ENCODE results near the gene ABCC12.

ABCC12 gene

GRCh38 chr16:48165961-48166578 lies 10.3 kb upstream of the ABCC12 start:
- no peak for DNase-seq (ENCODE audit: low read depth in 2 of 2)

DNA sequence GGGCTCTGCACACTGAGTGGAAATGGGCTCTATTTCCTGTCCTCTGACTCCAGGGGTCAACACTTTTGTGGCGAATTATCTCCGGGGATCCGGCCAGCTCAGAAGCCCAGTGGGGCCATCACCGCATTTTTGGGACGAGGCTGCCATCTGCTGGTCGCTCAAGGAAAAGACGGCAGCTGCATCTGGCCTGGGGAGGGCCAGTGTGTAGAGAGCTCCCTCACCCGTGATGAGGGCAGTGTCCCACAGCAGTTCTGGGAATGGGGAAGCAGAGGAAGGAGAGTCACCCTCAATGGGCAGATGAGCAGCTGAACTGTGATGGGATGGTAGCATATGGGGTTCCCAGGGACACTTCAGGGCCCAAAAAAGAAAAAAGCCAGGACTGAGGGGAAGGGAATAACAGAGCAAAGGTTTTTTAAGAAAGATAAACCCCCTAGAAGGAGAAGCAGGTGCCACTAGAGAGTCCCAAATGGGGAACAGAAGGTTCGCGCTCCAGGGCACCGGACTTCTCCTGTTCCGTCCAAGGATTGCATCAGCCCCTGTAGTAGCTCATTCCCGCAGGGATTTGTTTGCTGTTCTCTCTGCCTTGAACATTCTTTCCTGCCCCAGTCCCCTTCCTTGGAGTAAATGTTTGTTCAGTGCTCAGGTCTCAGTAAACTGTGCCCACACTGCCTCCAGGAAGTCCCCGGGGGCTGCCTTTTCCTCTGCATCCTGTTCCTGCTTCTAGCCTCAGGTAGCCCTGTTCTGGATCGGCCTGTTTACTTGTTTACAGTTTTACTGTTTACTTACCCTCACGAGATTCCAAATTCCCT lies 9.3 kb upstream of the ABCC12 start:
- peak; percentile 30 to 45 for DNase-seq (ENCODE audit: low read depth in 2 of 2)

- DNase-seq (ENCODE audit: low read depth in 2 of 2): no peak
These were observed 7.1 kb upstream of the ABCC12 start for GRCh38 chr16:48162839-48163410.

GRCh38 chr16:48161906-48162305 lies 6.1 kb upstream of the ABCC12 start:
- DNase-seq (ENCODE audit: low read depth in 2 of 2): no peak

GRCh38 chr16:48160575-48160974 lies 4.8 kb upstream of the ABCC12 start:
- DNase-seq (ENCODE audit: low read depth in 2 of 2): no peak

DNA sequence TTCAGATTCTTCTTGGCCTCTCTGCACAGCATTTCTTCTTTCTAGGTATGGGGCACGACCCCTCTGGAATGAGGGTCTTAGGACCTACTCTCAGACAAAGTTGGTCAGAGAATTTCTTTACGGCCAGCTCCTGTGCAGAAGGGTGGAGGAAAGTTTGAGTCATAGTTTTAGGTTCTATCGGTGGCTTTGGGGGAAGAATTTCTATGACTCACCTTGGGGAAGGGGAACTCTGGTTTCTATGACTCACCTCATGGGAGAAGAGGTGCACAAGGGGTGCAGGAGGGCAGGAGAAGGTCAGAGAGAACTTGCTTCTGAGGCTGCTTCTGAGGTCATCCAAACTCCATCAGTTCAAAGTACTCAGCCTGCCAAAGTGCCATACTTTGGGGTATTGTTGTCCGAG lies 2.5 kb upstream of the ABCC12 start:
- DNase-seq (ENCODE audit: low read depth in 2 of 2): no peak

GRCh38 chr16:48157794-48158193 lies 2.0 kb upstream of the ABCC12 start:
- no peak for DNase-seq (ENCODE audit: low read depth in 2 of 2)

DNA sequence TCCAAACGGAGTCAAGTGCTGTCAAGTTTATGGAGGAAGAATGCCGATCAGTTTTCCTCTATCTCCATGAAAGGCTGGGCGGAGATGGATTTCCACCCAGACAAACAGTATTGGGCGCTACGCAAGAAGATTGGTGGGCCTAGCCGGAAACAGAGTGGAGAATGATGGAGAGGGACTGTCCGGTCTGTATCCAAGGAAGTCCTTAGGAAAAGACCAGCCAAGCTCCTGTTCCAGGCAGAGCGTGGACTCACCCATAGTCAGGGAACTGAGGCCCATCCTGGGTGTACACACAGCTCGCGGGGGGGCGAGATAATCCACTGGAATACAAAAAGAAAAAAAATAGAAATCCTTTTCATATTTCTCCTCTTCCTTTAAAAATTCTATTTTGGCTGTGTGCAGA lies 1.5 kb upstream of the ABCC12 start:
- no peak for DNase-seq (ENCODE audit: low read depth in 2 of 2)

- DNase-seq (ENCODE audit: low read depth in 2 of 2): peak; percentile 47 to 63
These were observed 1.0 kb upstream of the ABCC12 start for GRCh38 chr16:48156790-48157209.

- no peak for DNase-seq (ENCODE audit: low read depth in 2 of 2)
These were observed 2.0 kb downstream of the ABCC12 start for GRCh38 chr16:48153774-48154173.

DNA sequence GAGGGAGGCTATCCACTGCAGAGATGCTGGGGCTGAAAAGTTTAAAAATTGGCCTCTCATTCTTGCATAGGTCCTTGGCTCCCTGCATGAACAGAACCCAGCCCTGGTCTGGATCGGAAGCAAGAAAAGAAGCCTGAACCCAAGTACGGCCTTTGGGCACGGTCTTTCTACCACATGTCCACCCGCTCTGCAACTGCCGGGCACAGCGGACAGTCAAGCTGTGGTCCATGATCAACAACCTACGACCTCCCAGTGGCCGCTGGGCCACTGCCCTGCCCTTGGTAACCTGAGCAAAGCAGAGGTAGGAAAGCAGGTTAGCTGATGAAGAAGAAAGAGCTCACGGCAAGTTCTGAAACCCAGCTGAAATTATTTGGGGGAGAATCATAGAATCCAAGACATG lies 3.6 kb downstream of the ABCC12 start:
- no peak for DNase-seq (ENCODE audit: low read depth in 2 of 2)

GRCh38 chr16:48150707-48151106 lies 5.1 kb downstream of the ABCC12 start:
- DNase-seq (ENCODE audit: low read depth in 2 of 2): no peak

DNA sequence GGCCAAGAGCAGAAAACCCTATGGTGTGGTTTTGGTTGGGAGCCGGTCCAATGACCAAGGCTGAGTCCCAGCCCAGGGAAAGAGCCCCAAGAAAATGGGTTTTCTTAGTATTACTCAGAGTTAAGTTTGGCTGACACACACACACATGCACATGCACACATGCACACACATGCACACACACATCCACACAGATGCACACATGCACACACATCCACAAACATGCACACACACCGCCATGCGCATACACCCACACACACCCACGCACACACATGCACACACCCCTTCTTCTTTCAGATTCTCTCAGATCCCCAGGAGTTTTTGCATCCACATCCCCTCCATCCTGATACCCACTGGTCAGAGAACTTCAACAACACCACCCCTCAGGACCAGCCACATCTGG lies 9.1 kb downstream of the ABCC12 start:
- DNase-seq (ENCODE audit: low read depth in 2 of 2): no peak

GRCh38 chr16:48146131-48146530 lies 9.7 kb downstream of the ABCC12 start:
- DNase-seq (ENCODE audit: low read depth in 2 of 2): no peak

GRCh38 chr16:48143812-48144368 lies 11.9 kb downstream of the ABCC12 start:
- no peak for DNase-seq (ENCODE audit: low read depth in 2 of 2)

DNA sequence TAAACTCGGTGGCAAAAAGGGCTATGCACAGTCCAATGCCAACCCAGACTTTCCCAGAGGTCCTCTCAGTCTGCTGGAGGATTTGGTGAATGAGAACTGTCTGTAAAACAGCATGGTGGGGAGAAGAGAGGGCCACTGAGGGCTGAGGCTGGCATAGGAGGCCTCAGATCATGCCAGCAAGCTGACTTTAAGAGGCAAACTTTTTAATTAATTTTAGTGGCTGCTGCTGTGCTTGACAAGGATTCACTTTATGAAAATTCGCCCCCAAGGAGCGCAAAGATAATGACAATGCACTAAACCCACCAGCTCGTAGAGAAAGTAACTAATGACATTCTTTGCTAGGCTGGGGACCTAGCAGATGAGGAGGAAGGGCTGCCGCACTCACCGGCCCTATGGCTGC lies 15.0 kb downstream of the ABCC12 start:
- no peak for DNase-seq (ENCODE audit: low read depth in 2 of 2)

- no peak for DNase-seq (ENCODE audit: low read depth in 2 of 2)
These were observed 16.3 kb downstream of the ABCC12 start for GRCh38 chr16:48139517-48139916.

DNA sequence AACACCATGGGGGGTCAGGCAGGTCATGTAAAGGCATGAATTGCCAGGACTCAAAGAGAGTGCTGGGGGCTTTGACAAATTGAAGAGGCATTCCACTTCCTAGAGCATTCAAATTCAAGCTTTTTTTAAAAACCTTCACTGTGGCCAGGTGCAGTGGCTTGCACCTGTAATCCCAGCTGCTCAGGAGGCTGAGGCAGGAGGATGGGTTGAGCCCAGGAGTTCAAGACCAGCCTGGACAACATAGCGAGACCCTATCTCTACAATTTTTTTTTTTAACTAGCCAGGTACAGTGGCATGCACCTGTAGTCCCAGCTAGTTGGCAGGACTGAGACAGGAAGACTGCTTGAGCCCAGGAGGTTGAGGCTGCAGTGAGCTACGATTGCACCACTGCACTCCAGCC lies 17.2 kb downstream of the ABCC12 start:
- DNase-seq (ENCODE audit: low read depth in 2 of 2): no peak

DNA sequence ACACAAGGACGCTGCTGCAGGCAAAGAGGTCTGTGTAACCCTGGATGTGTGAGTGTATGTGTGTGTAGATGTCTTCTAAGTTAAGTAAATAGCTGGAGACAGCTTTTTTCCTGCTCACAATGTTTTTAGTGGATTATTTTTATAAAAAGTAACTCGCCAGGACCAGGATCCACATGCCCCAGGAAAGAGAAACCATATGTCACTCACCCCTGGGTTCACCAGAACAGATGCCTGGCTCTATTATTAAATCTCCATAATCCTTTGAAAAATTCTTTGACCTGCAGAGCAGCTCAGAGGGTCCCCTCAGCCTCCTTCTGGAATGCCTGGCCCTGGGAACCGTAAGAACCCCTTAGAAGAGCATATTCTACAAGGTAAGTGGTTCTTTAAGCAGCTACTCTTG lies 18.0 kb downstream of the ABCC12 start:
- no peak for DNase-seq (ENCODE audit: low read depth in 2 of 2)

DNA sequence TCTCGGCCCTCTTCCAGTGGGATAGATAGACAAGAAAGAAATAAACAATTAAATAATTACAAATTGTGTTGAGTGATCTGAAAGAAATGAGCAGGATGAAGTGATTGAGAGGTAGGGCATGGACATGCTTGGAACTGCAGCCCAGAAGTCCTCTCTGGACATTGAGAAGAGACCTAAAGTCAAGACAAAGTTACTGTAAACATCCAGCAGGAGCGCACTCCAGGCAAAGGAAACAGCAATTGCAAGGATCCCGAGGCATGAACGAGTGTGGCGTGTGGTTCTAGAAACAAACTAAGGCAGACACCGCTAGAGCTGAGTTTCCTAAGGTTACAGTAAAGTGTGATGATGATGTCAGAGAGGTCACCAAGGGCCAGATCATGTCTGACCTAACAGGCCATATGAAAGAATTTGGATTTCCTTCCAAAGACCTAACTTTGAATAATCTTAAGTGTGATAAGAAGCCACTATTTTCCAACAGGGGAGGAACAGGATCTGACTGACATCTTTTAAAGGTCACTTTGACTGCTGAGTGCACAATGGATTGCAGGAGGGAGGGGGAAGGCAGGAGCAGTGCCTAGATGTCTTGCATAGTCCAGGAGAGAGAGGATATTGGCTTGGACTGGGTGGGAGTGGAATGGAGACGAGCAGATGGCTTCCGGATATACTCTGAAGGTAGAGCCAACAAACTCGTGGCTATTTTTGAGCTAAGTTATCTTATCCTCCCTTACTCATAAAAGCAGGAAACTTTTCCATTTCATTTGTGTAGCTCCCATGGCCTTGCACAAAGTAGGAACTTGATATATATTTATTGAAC lies 19.0 kb downstream of the ABCC12 start:
- DNase-seq (ENCODE audit: low read depth in 2 of 2): no peak

DNA sequence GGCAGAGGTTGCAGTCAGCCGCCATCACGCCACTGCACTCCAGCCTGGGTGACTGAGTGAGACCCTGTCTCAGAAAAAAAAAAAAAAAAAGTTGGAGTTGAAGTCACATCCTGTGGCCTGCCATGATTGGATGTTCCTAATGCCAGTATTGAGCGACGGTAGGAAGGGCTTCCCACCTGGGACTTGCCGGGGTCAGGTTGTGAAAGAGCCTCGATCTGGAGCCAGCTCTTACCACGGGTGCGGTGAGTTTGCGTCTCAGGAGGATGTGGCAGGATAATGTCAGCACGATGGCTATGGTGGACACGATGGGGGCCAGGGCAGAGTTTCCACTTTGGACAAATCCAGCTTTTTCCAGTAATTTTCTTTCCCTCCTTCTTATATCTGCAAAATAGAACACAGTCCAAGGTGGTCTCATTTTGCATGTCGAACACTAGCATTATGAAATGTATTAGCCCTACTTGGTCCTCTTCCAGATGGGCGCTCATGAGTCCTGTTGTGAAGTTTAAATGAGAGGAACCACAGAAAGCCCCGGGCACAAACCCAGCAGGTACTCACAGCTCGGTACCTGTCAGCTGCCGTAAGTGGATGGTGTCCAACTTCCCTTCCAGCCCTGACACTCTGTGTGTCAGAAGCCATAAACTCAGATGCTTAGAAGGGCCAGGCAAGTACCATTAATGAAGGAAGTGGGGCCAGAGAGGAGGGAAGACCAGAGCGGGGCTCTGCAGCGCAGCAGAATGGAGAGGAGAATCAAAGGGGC lies 22.2 kb downstream of the ABCC12 start:
- DNase-seq (ENCODE audit: low read depth in 2 of 2): no peak

All from stimulated activated CD8-positive, alpha-beta memory T cell treated with anti-CD3 and anti-CD28 coated beads, Interleukin-7, amount 100 ng/mL, for 1 hour (primary cell).